Sciatic nerve (tissue), 2 donors: ENCODE measurements around the gene OSTF1. TPM values are rescaled to one million over a fixed set of nuclear protein-coding genes. Genes with fewer than 3 reads are reported as not detected.

Experiments used
- ATAC-seq: fragments of 200-7000 bp; cut with Tn5 transposase; one replicate; pipeline ENCODE4 v1.9.1; 2020; ENCODE audit warnings: mild to moderate bottlenecking, moderate library complexity
- DNase-seq: peaks from one replicate; pipeline ENCODE4 v3.0.0-alpha.2; 2020; ENCODE audit warnings: low spot score
- intact Hi-C: fragments of 100-400 bp; cut with DNase I; formaldehyde crosslinking; loops from one replicate; pipeline ENCODE4 v1.14.2; 2022
- total RNA-seq: library from RNA; stranded (reverse); fragmentation: NEBNext Ultra II Directional; extraction: Animal tissue kit (Norgen Biotek cat#: 25700); gene quantifications from one replicate; pipeline ENCODE4 v1.2.1, GENCODE V29; 2021
- donor health status: DM: no; HTN: no; CAD: no.
- donor health status: DM: no; HTN: no; CAD: no.

OSTF1 gene
- total RNA-seq, 1 donor from 2014 or later, result 57.6 TPM

DNA sequence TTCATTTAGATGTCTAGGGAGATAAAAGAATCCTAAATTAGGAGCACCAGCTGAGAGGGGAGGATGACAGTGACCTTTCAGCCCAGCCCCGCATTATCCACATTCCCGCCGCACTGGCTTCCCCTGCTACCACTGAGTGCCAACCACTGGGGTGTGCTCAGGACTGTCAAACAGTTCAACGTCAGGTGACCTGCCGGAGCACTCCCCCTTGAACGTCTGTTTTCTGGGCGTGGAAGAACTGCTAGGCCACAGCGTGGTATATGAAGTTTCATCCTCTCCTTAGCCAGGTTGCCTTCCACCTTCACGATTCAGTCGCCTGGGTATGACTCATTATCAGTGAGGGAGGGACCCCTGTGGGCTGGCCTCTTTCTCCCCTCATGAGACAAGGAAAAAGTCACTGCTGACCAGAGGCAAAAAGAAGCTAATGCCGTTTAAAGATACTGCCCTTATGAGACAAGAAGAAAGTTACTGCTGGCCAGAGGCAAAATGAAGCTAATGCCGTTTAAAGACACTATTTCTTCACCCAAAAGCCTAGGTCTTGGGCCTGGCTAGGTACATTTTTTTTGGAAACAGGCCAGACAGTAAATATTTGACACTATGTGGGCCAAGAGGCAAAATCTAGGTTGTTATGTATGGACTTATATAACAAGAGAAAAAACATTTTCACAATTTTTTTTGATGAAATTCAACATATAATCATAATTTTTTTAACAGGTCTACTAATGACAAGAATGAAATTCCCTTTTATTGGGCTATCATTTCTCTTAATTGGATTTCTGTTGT lies 4.9 kb upstream of the OSTF1 start:
- ATAC-seq, result no peak
- no peak for DNase-seq
- intact Hi-C loops, result no loop called here

DNA sequence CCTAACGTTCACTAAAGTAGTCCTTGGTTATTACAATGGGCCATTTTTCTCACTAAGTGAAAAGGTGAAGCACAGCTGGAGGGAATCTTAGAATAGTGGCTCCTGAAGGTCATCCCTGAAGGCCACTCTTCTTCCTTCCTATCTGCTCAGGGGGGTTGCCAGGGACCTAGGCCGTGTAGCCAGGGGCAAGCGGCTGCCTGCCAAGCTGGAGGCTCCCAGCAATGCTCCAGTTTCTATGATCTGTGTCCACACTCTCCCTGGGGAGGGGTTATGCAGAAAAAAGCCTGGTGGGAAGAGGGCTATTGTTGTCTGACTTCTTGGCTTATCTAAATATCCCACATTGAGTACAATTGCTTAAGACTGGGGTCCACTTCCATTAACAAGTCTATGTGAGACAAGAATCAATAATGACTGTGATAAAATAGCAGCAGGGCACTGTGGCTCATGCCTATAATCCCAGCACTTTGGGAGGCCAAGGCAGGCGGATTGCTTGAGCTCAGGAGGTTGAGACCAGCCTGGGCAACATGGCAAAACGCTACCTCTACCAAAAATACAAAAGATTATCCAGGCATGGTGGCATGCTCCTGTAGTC lies 4.1 kb upstream of the OSTF1 start:
- ATAC-seq (no peak), DNase-seq (no peak)
- intact Hi-C loops, result no loop called here

DNA sequence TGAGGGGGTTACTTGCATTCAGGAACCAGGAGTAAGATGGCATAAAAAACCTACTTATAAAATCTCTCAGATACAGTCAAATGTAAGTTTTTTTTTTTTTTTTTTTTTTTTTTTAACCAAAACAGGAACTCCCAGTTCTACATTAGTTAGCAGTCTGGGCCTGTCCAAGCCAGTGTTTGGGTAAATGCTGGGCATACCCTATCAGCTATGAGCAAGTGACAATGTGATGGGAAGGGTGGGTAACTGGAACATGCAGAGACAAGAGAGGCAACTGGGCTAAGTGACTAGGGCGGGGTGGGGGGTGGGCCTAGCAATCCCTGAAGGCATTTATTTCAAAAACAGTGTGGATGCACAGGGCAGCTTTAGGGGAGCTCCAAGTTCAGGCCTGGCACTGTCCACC lies 2.7 kb upstream of the OSTF1 start:
- DNase-seq, result no peak
- ATAC-seq, result no peak
- intact Hi-C loops, result no loop called here

DNA sequence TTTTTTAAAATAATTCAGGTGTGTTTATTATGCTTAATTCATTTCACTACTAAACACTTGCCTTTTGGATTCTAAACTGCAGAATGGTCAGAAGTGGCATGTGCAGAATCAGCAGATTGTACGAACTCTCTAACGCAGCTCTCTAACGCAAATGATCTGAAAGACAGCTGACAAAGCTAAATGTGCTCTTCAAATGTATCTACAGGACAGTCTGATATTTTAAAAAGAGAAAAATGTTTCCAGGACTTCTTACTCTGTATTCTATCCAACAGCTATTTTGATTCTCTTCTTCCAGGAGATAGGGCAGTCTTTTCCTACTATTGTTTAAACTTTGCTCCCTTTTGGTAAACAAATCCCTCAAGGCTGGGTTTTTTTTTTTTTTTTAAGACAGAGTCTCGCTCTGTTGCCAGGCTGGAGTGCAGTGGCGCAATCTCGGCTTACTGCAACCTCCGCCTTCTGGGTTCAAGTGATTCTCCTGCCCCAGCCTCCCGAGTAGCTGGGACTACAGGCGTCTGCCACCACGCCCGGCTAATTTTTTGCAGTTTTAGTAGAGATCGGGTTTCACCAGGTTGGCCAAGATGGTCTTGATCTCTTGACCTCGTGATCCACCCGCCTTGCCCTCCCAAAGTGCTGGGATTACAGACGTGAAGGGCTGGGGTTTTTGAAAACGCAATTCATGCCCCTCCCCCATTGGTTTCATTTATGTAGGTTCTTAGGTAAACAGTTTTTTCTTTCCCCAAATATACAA lies 1.6 kb upstream of the OSTF1 start:
- no peak for DNase-seq

DNA sequence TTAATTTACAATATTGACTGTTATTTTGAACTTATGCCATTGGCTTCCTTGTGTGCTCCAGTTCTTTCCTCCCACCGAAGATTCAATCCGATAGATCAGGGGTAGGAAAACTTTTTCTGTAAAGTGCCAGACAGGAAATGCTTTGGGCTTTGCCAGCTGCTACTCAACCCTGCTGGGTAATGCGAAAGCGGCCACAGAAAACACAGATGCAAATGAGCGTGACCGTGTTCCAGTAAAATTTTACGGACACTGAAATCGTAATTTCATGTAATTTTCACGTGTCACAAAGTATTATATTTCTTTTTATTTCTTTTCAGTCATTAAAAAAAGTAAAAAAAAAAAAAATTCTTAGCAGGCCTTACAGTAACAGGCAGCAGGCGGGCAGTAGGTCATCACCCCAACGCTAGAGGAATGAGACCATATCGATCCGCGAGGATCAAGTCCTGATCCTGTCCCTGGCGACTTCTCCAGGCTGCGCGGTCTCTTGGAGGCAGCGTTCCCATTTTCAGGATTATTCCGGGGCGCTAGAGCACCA lies 958 bp upstream of the OSTF1 start:
- intact Hi-C loops, result no loop called here
- DNase-seq (no peak), ATAC-seq (peak; percentile 18)

More for the DNA sequence above, 1.6 kb upstream of the OSTF1 start:
- intact Hi-C loops, result no loop called here
- ATAC-seq, result no peak

DNA sequence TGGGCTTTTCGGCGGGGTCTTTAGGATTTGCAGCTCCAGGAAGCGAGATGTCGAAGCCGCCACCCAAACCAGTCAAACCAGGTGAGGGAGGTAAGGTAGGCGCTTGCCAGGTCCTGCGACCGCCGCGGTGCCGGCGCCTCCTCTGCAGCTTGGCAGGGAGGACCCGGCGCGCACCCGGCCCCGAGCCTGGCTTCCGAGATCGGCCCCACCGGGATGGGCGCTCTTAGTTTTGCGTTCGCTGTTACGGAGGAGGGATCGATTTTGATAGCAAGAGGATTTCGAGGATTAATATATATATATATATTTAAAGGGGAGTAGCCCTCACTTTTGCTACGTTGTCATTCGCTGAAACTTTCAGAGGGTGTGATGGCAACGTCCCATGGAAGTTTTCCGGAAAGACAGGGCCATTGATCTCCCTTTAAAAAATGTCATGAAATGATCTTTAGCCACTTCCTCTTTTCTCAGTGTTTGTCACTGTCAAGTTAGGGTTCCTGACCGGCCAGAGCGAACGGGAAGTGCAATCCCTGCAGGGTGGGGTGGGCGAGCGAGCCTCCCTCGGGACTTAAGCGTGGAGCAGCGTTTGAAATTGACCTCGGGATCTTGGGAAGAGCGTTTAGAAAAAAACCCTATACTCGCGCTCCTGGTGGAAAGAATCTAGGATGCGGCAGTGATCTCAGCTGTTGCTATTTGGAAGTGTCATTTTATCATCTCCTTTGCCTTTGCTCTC lies 495 bp downstream of the OSTF1 start:
- intact Hi-C loops, result no loop called here
- peak; percentile 77 for DNase-seq
- peak; percentile 28 for ATAC-seq

DNA sequence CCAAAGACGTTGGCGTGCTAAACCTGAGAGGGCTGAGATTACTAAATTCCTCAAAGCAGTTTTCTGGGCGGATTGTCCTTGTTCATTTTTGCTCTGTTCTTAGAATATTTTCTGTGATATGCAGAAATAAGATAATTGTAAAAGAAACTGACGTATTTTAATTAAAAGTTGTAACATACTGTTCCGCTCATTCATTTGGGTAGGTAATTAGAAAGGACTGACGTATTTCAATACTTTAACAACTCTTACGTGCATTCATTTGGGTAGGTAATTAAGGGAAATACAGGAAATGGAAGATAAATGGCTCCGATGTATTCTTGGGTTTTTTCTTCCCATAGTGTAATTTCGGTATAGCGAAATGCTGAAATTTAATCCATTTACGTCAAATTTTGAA lies 1.1 kb downstream of the OSTF1 start:
- DNase-seq (no peak), ATAC-seq (no peak)
- intact Hi-C loops, result no loop called here

DNA sequence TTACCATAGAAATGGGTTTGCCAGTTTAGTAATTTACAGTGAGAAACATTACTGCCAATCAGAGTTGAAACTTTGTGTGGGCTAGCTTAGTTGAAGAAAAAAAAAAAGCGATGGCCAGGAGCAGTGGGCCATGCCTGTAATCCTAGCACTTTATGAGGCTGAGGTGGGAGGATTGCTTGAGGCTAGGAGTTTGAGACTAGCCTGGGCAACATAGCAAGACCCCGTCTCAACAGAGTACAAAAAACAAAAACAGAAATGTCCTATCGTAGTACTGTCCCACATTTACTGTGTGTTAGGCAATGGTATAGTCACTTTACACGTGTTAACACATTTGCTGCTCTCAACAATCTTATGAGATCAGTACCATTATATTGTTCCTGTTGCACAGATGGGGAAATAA lies 2.3 kb downstream of the OSTF1 start:
- intact Hi-C loops, result loop anchor here (10.0 kb wide), 1 partner anchor 64 kb away; no protein-coding TSS in a partner anchor
- DNase-seq (no peak), ATAC-seq (no peak)

DNA sequence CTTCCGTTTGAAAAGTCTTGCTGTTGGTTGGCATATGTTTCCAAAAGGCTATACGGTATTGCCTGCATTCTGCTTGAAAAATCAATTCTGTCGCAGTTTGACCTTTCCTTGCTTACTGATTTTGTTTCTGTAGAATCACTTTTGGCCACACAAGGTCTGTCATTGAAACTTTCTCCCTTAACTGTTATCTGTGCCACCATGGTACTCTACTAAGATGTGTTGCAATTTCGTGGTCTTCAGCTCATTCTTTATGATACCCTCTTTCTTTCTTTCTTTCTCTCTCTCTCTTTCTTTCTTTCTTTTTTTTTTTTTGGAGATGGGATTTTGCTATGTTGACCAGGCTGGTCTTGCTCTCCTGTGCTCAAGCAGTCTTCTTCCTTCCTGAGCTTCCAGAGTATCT lies 4.5 kb downstream of the OSTF1 start:
- ATAC-seq (no peak), DNase-seq (no peak)
- intact Hi-C loops, result loop anchor here (10.0 kb wide), 1 partner anchor 62 kb away; no protein-coding TSS in a partner anchor

DNA sequence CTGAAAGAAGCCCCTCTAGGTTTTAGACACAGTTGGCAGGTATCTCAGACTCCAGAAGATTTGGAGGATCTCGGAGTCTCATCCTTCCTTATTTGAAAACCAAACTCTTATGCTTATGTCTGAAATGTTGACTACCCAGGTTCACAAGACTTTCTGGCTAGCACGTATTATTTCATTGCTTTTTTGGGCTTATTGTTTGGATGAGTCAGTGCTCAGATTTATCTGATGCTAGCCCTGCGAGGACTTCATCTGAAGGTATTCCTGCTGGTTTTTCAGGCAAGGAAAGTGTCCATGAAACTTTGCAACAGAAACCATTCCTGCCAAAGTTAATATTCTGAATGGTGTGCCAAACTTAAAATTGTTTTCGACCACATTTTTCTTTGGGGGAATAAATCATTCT lies 8.5 kb downstream of the OSTF1 start:
- DNase-seq, result no peak
- intact Hi-C loops, result loop anchor here (10.0 kb wide), 1 partner anchor 58 kb away; no protein-coding TSS in a partner anchor
- ATAC-seq, result no peak

DNA sequence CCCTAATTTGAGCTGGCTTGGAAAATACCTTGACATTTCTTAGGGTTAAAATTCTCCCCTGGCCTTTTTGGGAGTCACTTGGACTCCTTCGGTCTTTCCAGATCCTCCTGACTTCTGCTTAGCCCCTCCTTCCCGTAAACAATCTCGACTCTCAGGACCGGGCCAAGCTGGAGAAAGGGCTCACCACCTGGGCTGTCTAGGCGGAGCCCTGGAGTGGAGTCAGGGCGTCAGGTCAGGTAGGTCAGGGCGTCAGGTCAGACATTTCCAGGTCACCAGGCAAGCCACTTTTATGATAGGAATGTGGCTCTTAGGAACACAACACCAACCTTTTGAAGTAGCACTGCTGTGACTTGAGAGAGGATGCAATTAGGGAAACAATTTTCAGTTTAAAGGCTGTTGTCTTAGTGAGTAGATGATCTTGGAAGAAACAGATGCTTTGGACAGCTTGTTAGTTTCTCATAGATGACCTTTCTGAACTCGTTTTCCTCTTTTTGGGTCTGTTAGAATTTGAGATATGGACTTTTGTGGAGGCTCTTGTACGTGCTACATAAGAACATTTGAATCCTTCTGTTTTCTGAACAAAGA lies 12.8 kb downstream of the OSTF1 start:
- intact Hi-C loops, result no loop called here
- DNase-seq, result no peak
- ATAC-seq, result peak; percentile 54

DNA sequence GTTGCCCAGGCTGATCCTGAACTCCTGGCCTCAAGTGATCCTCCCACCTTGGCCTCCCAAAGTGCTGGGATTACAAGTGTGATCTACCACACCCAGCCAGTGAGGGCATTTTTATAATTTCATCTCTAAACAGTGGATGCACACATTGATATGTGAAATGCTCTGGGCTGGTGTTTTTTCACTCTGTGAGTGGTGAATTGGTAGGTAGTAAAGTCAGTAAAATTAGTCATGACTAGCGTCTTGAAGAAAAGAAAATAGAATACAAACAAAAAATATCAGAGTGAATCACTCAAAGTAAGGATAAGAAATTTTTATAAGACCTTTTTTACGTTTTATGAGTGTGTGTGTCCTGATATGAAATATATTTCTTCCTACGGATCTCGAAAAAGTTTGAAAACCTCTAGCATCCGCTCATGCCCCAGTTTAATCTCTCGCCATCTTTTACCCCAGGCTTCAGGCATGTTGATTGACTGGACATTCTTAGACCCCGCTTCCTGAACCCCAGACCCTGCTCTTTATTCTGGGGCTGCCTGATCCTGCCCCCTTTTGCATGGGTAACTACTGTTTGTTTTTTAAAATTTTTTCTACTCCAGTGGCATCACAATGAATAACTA lies 14.0 kb downstream of the OSTF1 start:
- ATAC-seq (no peak), DNase-seq (no peak)
- intact Hi-C loops, result no loop called here

DNA sequence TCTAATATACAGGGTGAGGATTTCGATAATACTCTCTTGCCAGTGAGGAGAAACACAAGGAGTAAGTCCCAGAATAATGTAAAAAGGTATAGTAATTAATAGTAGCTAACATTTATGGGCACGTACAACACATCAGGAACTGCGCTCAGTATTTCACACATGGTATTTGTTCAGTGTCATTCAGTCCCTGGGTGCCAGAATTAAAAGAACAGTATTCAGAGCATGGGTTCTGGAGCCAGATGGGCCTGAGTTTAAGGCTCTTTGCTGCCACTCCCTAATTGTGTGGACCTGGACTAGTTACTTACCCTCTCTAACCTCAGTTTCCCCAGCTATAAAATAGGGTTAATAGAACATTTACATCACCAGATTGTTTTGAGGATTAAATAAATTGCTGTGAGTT lies 16.3 kb downstream of the OSTF1 start:
- intact Hi-C loops, result no loop called here
- DNase-seq, result no peak
- no peak for ATAC-seq

DNA sequence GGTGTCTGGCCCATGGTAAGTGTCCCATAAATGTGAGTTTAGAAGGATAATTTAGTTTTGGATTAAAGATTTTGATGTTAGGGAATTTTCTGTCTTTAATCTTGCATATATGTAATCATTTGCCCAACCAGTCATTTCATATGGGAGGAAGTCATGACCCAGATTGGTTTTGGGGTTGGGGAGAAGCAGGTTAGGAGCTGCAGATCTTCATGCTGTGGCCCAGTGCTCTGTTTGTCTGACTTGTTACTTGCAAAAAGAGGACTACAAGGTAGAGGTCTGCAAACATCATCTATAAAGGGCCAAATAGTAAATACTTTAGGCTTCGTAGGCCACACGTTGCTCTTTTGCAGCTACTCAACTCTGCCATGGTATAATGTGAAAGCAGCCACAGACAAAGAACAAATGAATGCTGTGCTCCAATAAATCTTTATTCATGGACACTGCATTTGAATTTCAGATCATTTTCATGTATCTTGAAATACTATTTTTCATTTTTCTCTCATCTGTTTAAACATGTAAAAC lies 16.8 kb downstream of the OSTF1 start:
- intact Hi-C loops, result no loop called here
- ATAC-seq (no peak), DNase-seq (no peak)

DNA sequence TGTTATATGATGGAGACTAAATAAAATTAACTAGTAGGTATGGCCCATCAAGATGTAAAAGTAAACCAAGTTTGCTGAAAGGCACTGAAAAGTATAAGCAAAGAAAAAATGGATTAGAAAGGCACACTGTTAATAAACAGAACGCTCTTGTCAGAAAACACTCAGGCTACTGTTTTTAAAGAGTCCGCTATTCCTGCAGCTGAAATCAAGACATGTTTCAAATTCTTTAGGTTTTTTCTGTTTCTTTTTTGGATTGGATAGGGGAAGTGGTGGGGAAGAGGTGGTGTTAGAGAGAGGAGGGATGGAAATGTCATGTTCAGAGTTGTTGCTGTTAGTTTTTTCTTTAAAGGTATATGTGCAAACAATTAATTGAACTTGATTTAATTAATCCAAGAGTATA lies 17.5 kb downstream of the OSTF1 start:
- no peak for DNase-seq

DNA sequence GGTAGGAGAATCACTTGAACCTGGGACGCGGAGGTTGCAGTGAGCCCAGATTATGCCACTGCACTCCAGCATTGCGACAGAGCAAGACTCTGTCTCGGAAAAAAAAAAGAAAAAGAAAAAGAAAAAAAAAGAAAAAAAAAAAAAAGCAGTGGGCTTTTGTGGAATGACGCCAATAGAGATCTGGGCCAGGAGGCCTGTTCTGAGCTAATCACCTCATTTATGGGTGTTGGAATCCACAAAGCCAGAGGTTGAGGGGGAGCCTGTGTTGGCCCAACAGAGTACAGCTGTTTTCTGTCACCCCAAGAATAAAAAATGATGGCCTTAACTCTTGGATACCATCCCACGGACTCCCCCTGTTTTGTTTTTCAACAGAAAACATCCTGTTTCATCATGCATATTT lies 18.5 kb downstream of the OSTF1 start:
- DNase-seq (no peak), ATAC-seq (peak; percentile 44)
- intact Hi-C loops, result no loop called here

More for the DNA sequence above, 17.5 kb downstream of the OSTF1 start:
- intact Hi-C loops, result no loop called here
- no peak for ATAC-seq

DNA sequence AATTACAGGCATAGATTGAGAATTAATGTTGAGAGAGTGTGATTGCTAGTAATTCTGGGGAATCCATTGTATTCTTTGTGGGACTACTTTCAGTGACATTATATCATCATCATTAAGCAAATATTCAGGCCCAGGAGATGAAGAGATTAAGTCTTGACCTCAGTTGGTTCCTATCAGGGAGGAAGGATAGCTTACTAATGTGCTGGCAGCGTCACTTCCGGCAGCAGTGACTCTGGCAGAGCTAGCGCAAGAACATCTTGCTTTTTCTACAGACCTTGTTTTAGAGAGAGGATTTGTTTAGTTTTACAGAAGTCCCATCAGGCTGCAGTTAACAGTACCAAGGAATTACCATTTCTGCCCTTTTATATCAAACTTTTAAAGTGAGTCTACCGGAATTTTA lies 20.3 kb downstream of the OSTF1 start:
- DNase-seq (no peak), ATAC-seq (peak; percentile 30)
- intact Hi-C loops, result no loop called here

DNA sequence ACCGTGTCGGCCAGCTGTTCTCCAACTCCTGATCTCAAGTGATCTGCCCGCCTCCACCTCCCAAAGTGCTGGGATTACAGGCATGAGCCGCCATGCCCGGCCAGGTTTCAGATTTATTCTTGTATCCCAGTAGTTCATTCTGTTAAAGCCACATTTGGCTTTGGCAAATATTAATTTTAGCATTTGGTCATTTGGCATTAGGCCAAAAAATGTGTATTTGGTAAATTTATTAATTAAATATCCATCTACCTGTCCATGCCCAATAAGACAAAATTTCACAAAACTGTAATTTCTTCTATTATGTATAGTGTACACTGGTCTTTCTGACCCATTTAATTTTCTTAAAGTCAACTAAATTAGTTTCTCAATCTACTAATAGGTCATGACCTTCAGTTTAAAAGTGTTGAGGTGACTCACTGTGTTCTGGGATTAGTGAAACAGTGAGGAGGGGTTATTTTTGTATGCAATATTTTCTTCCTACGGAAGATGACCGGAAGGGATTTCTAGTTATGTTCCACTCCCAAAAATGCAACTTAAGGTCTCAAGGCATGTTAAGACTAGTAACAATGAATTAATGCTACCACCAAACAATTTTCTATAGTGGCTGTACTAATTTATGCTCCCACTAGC lies 21.0 kb downstream of the OSTF1 start:
- DNase-seq (no peak), ATAC-seq (no peak)
- intact Hi-C loops, result no loop called here
